Jurkat, Clone E6-1 (cell line): ENCODE measurements around the gene GLS2.
"Not testable (repeated sequence)": the region's sequence is repeated elsewhere in the genome, so short reads cannot be mapped to it uniquely, and the experiment has no call there.

Experiments used
- DNase-seq: peaks from one replicate; pipeline ENCODE4 v3.0.0-alpha.2; 2011; ENCODE audit warnings: low read depth, low spot score
- H3K4me3 ChIP-seq: 2 replicates; pipeline ENCODE4 v1.5.1; 2011; ENCODE audit warnings: mild to moderate bottlenecking, low read length, control low read depth, moderate library complexity

The GLS2 gene

GRCh38 chr12:56451147-56451546 lies 36.8 kb downstream of the GLS2 start:
- no peak for DNase-seq
- no peak overlapping the region for H3K4me3 ChIP-seq

GRCh38 chr12:56450241-56450640 lies 37.7 kb downstream of the GLS2 start:
- no peak for DNase-seq
- H3K4me3 ChIP-seq, result no peak overlapping the region

- no peak for DNase-seq
- H3K4me3 ChIP-seq, result peak overlapping the region; percentile 68
Measured at GRCh38 chr12:56449622-56449984, 38.4 kb downstream of the GLS2 start.

- peak within 1 kb of the TSS; percentile 68 for H3K4me3 ChIP-seq
- DNase-seq, result peak; percentile 84
Measured at GRCh38 chr12:56448860-56449621, 38.9 kb downstream of the GLS2 start, which contains the start of gene TIMELESS. TSS of gene TIMELESS (minus strand) at chr12:56449426. CDS start at chr12:56434170, 15,256 bp downstream.

- not testable (repeated sequence) for DNase-seq, H3K4me3 ChIP-seq
Measured at GRCh38 chr12:56443208-56443607, 44.8 kb downstream of the GLS2 start.

- no peak for DNase-seq
- H3K4me3 ChIP-seq, result no peak overlapping the region
Measured at GRCh38 chr12:56437430-56438176, 50.4 kb downstream of the GLS2 start.

- DNase-seq, result no peak
- H3K4me3 ChIP-seq, result no peak overlapping the region
Measured at GRCh38 chr12:56434828-56435227, 53.1 kb downstream of the GLS2 start.

GRCh38 chr12:56431850-56432249 lies 56.1 kb downstream of the GLS2 start:
- H3K4me3 ChIP-seq, result no peak overlapping the region
- no peak for DNase-seq

- H3K4me3 ChIP-seq, result no peak overlapping the region
- no peak for DNase-seq
Measured at GRCh38 chr12:56431288-56431687, 56.7 kb downstream of the GLS2 start.

GRCh38 chr12:56425940-56426438 lies 62.0 kb downstream of the GLS2 start:
- H3K4me3 ChIP-seq, result no peak overlapping the region
- DNase-seq, result no peak

- peak; percentile 60 for DNase-seq
- H3K4me3 ChIP-seq, result no peak overlapping the region
Measured at GRCh38 chr12:56425193-56425592, 62.8 kb downstream of the GLS2 start.
